Stimulated activated CD8-positive, alpha-beta memory T cell treated with anti-CD3 and anti-CD28 coated beads, Interleukin-4, amount 100 ng/mL, for 48 hours (primary cell): ENCODE measurements around the gene RASL10B.

Experiments used
- DNase-seq: peaks from one replicate; pipeline ENCODE4 v3.0.0-alpha.2; 2020

Gene RASL10B

GRCh38 chr17:35723735-35724134 lies 7.7 kb upstream of the RASL10B start:
- no peak for DNase-seq

DNA sequence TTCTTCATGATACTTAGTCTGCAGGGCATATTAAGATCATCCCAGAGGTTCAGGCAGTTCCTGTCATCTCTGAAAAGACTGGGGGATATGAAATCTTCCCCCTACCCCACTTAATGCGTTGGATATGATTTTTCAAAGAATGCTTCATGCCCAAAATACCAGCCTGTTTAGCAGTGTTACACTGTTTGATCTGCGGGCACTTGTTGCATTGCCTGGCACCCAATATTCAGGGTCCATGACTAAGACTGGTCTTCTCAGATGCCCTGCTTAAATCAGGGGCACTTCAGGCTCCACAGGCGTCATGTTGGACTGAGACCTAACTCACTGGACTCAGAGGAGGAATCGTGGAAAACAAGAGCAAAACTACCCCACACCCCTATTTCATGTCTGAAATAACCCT lies 6.4 kb upstream of the RASL10B start:
- no peak for DNase-seq

DNA sequence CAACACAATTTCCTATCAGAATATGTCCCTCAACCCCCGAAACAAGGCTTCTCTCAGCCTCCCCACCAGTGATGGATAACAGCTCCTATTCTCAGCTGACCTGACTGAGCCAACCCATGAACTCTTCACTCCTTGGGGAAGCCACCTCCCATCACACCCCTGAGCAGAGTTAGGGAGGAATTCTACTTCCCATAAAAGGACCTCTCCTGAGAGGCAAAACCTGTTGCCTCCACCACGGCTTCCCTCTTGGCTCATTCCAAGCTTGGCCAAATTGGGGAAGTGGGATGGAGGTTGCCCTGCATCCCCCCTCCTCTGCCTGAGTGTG lies 5.7 kb upstream of the RASL10B start:
- no peak for DNase-seq

DNA sequence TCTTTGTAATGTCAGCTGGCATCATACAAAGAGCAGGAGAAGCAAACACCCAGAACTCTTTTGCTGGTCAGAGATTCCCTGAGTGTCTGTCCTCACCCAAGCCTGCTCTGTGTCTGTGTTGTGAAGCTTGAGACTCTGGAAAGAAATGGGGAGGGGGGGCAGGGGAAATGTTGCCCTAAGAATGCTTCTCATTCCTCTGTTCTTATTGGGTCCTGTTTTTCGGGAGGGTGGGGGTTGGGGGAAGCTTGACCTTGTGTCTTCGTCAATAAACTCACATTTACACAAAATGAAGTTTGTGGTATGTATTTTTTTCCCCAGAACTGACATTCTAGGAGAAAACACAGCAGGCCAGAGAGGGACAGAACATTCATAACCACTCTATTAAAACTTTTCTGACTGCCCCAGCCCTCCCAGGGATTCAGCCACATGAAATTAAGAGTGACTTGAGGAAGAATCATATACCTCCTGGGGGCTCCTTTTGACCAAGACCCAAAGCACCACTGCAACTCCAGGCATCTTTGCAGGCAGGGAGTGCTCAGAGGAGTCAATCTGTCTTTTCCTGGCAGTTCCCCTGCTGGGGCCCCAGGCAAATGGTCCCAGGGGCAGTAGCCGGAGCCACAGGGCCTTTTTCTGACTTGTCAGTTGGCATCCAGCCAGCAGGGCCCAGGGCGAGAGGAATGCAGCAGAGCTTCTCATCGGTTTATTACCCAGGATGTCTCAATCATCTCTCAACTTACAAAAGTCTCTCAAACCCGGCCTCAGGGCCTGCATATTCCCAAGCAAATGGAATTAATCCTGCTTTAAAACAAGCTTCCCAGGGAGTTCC lies 5.1 kb upstream of the RASL10B start:
- DNase-seq: no peak

GRCh38 chr17:35726953-35727460 lies 4.4 kb upstream of the RASL10B start:
- no peak for DNase-seq

DNA sequence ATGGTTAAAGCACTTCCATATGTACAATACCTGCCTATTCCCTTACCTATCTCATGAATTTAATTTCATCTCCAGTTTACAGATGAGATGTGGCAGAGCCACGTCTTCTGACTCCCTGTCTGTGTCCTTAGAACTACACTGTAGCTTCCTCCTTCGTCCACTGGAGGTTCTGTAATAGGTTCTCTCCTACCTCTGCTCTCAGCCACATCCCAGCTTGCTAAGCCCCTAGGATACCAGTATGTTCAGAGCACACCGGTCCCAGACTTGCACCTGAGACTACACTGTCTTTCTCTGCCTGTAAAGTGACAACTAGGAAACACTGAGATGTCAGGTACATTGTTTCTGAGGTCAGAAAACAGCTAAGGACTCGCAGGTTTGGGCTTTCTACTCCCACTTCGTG lies 3.8 kb upstream of the RASL10B start:
- no peak for DNase-seq

DNA sequence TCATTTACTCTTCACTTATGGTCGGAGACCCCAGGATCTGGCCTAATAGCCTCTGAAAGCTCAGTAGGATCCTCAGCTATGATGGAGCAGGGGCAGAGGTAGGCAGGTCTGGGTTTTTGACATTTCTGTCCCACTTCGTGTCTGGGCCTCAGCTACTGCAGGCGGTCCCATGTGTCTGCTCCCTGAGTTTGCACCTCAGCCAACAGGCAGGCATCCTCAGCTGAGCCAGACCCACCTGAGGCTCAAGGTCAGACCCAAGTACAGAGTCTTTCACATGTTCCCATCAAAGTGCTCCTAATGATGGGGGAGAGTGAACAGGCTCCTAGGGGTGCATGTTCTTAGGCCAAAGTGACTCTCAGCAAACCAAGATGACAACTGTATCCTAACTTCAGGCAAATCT lies 2.9 kb upstream of the RASL10B start:
- no peak for DNase-seq

DNA sequence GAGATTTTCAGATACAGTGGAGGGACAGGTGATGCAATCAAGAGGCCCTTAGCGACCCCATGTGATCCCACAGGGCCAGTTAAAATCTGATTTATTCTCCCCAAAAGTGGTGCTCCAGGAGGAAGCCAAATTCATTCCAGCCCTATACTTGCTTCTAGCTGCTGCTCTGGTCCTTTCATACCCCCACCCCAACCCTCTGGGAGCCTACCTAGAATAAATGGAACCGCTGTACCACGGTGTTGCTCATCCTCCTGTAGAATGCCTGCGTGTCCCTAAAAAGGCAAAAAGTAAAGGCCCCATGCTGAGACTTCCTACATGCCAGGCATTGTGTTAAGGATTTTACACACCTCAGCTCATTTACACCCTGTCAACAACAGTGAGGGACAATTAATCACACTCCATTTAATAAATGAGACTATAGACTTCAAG lies 2.0 kb upstream of the RASL10B start:
- DNase-seq: no peak

- DNase-seq: no peak
Measured at GRCh38 chr17:35730400-35731005, 936 bp upstream of the RASL10B start.

DNA sequence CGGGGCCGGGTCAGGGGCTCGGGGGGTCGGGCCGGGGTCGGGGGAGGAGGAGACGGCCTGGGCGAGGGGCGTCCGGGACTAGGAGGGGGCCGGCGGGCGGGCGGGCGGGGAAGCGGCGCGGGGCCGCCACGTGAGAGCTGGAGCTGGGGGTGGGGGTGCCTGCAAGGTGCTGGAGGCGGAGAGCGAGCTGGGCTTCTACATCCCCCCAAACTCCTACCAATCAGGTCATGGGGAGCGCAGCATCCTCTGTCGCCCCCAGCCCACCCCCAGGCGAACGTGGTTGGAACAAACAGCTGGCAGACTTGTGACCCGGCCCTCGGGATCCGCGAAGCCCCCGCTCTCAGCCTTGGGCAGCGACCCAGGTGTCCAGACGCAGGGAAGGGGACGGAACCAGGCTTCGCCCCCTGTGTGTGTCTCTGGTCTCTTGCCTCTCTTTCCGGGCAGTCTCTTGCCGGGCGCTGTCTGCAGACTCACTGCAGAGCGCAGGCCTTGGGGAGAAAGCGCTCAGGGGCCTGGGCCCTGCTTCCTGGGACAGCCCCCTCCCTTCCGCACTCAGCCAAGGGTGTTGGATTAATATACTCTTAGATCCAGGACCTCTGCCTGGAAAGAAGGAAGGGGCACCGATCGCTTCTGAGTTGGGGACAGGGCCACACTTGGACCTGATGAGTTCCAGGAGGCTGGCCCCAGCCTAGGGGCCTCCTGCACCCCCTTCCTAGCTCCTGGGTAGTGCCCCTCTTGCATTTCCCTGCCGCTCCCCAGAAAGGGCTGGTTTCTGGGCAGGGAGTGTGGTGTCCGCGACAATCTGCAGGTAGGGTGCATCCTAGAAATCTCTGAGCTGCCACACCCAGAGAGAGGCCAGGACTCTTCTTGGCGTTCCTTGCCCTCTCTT lies 722 bp downstream of the RASL10B start:
- DNase-seq: no peak

- no peak for DNase-seq
Measured at GRCh38 chr17:35732806-35733136, 1.3 kb downstream of the RASL10B start.

GRCh38 chr17:35733366-35733765 lies 1.9 kb downstream of the RASL10B start:
- DNase-seq: no peak

DNA sequence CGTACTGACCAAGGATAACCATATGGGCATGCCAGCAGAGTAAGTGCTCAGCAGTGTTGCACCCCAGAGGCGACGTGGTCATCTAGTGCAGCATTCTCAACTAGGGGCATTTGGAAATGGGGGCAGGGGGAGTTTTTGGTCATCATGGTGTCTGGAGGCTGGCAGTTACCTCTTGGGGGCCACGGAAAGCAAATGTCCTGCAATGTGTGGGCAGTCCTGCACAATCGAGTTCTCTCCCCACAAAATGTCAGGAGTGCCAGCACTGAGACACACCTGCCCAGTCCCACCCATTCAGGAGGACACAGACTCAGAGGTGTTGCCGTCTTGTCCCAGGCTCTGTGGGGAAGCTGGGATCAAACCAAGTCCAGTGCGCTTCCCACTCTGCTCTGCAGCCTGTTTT lies 3.0 kb downstream of the RASL10B start:
- DNase-seq: no peak

DNA sequence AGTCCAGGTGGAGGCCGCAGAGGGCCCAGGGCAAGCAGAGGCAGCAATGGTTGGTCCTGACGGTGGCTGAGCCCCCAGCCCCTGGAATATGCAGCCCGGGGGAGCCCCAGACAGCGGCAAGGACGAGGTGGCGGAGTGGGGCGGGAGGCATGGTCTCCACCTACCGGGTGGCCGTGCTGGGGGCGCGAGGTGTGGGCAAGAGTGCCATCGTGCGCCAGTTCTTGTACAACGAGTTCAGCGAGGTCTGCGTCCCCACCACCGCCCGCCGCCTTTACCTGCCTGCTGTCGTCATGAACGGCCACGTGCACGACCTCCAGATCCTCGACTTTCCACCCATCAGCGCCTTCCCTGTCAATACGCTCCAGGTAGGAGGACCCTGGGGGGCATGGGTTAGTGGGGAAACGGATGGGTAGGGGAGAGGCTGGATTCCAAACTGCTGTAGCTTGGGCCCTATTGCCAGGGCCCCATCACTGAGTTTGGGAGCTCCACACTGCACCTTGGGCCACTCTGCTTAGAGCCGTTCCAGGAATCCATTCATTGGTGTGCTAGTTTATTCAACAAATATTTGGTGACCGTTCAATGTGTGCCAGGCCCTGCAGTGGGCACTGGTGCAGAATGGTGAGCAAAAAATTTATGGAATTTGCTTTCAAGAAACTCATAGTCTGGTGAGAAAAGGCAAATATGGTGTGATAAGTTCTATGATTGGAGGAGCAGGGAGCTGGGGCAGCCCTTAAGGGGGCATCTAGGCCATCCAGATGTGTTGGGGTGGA lies 3.8 kb downstream of the RASL10B start:
- DNase-seq: no peak

DNA sequence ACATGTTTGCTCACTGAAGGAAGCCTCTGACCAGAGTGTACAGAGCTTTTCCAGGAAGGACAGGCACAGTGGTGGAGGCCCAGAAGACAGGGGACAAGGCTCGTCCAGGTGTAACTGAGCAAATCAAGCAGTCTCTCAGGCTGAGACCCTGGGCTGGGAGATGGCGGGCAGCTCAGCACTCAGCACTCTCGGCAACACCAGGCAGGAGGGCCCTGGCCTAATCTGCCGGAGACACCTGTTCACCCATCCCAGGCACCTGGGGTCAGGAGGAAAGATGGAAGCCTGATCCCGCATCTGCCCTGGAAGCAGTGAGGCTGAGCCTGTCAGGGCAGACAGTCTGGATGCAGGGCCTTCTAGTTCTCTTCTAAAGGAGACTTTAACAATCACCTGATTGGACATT lies 4.8 kb downstream of the RASL10B start:
- no peak for DNase-seq

DNA sequence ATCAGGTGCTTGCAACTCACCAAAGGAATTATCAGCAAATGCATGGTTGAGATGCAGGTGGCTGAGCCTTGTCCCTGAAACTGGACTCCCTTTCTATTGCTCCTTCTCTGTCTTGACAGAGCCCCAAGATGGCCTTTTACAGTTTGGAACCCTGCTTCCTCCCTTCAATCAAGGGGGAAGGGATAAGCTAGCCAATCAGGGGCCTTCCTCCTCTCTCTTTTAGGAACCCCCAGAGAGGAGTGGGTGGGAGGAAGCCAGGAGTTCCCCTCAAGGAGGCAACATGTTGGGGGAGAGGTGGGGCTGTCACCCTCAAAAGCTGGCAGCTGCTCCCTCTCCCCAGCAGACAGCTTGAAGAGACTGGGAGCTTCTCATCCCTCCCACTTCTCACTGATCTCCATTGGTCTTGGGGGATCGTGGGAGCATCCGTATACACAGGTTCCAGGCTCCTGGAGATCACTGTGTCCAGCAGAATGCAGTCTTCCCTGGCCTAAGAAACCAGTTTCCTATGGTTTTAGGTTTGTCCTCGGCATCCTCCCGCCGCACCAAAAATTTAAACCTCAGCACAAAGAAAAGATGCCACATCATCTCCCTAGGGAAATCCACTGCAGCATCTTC lies 7.2 kb downstream of the RASL10B start:
- DNase-seq: peak; percentile 14

DNA sequence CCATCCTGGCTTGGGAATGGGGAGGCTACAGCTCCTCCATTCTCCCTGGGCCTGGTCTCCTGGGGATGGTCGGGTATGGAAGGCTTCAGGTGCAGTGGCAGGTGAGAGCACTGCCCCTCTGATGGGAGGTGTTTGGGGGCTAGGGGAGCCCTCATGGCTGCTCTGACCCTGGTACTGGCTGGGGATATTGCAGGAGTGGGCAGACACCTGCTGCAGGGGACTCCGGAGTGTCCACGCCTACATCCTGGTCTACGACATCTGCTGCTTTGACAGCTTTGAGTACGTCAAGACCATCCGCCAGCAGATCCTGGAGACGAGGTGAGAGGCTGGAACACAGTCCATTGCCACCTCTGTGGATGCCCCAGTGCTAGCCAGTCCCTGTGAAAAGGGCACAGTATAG lies 8.8 kb downstream of the RASL10B start:
- no peak for DNase-seq

DNA sequence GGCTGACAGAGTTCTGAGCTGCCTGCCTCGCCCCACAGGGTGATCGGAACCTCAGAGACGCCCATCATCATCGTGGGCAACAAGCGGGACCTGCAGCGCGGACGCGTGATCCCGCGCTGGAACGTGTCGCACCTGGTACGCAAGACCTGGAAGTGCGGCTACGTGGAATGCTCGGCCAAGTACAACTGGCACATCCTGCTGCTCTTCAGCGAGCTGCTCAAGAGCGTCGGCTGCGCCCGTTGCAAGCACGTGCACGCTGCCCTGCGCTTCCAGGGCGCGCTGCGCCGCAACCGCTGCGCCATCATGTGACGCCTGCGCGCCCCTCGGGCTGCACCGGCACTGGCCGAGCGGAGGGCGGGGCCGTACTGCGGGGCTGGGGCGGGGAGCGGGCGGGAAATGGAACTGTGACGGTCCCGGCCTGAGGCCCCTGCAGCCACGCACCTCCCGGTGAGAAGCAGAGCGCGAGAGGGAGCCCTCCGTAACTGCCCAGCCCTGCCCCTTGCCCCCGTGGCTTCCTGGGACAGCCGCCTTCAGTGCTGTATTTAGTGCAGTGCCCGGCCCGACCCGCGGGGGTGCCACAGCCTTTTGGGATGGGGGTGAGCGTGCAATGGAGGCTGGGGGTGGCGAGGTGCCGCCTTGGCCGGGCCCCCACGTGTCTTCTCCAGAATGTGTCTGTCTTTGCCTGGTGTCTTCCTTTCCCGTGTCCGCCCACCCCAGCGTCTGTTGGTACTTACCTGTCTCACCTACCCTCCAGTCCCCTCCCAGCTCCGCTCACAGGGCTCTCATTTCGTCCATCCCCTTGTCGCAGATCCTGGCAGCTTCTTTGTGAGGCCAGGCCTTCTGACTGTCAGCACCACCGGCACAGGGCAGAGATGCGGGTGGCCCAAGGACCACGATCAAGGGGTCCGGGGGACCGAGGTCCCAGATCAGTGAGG lies 9.8 kb downstream of the RASL10B start:
- DNase-seq: peak; percentile 45

DNA sequence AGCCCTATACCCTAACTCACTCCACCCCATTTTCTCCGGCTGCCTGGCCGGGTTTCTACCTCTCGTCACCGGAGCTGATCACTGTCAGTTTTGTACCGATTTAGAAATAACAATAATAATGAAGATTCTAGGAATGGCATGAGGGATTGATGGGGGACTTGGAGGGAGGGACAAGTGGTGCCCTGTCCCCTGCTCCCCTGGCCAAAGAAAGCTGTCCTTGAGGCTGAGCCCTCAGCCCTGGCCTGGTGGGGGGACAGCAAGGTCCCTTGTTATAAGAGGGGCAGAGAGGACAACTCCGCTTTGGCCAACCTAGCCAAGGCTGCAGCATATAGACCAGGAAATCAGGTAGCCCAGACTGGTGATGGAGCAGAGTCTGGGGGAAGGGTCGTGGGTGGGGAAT lies 11.1 kb downstream of the RASL10B start:
- no peak for DNase-seq

- DNase-seq: no peak
Measured at GRCh38 chr17:35742896-35743477, 11.5 kb downstream of the RASL10B start.
